ENCODE measurements around the gene TST.

DNA sequence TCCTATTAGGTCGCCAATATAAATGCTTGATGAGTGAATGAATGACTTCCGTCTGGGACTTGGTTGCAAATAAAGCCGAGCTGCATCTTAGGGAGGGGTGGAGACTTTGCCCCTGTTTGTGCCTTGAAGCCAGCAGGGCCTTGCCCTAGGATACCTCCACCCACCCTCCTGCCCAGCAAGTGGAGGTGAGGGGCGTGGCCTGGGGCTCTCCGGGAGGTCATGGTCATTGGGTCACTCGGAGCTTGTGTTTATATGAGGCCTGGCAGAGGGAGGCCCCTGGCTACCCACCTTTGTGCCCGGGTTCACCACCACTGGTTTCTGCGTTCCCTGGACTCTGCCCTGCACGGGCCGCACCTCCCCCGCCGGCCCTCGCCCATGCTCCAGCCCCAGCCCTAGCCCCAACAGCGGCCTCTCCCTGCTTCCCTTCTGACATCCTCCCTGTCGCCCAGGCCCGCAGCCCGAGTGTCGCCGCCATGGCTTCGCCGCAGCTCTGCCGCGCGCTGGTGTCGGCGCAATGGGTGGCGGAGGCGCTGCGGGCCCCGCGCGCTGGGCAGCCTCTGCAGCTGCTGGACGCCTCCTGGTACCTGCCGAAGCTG, 4.6 kb upstream of the TST start:
- TF ChIP-seq, protein P1, sequence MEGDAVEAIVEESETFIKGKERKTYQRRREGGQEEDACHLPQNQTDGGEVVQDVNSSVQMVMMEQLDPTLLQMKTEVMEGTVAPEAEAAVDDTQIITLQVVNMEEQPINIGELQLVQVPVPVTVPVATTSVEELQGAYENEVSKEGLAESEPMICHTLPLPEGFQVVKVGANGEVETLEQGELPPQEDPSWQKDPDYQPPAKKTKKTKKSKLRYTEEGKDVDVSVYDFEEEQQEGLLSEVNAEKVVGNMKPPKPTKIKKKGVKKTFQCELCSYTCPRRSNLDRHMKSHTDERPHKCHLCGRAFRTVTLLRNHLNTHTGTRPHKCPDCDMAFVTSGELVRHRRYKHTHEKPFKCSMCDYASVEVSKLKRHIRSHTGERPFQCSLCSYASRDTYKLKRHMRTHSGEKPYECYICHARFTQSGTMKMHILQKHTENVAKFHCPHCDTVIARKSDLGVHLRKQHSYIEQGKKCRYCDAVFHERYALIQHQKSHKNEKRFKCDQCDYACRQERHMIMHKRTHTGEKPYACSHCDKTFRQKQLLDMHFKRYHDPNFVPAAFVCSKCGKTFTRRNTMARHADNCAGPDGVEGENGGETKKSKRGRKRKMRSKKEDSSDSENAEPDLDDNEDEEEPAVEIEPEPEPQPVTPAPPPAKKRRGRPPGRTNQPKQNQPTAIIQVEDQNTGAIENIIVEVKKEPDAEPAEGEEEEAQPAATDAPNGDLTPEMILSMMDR (IDR thresholded peaks at IDR 0.05): no peak
- TF ChIP-seq EZH2 (IDR thresholded peaks at IDR 0.05; ENCODE audit: borderline replicate concordance, insufficient read depth, low read depth, low read length, poor library complexity, severe bottlenecking): no peak
